NCI-H82 treated with DMSO at 0.1 percent for 48 hours (cell line): ENCODE results near the gene LRGUK.
"Not testable (repeated sequence)": the region's sequence is repeated elsewhere in the genome, so short reads cannot be mapped to it uniquely, and the experiment has no call there.

Experiments
- DNase-seq: peaks from one replicate; lab custom pipeline; 2025; ENCODE audit not compliant: unreplicated experiment; lab: John Stamatoyannopoulos, UW

LRGUK gene

DNA sequence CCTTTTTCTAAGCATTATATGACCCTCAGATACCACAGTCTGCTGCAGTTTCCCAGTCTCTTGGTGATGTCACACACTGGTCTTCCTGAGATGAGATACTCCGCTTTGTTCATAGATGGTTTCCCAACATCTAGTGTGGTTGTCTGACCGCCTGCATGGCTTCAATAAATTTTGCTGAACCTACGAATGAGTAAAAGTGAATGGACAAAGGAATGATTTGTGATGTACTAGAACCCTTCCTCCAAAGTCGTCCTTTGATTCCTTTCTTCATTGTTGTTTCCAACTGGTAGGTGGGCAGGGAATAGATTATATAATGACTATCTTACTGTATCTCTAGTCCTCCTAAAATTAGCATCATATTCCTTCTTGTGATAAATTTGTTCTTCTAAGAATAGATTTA, 107.1 kb downstream of the LRGUK start:
- DNase-seq, result no peak

DNA sequence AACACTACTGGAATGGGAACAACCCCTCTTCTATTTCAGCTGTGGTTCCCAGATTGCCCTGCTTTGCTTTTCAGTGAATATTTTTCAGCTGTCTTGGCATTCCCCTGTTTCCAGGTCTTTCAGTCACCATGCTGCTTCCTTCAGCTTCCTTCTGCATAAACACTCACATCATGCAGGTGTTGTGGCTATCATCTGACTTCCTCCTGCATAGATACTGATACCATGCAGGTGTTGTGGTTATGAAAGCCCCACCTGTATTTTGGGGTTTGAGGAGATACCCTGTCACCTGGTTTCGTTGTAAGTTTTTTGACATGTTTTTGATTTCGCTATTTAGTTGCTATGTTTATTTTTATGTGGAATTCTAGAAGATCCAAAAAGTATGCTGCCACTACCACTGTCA, 118.1 kb downstream of the LRGUK start:
- DNase-seq, result no peak

DNA sequence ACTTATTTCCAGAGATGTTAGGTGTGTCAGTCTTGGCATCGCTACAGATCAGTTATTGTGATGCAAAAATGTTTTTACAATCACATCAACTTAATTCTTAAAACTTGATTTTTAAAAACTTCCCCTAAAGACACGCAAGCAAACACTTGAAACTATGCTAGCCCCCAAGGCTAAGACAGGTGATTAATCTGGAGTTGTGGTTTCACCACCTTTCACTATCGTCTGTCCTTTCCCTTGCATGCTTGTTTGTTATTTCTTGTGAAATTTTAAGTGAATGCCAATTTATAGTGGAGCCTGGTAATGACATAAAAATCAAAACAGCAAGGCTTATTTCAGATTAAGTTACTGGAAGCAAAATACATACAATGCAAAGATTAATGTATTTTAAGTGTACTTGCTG, 119.2 kb downstream of the LRGUK start:
- DNase-seq, result no peak

DNA sequence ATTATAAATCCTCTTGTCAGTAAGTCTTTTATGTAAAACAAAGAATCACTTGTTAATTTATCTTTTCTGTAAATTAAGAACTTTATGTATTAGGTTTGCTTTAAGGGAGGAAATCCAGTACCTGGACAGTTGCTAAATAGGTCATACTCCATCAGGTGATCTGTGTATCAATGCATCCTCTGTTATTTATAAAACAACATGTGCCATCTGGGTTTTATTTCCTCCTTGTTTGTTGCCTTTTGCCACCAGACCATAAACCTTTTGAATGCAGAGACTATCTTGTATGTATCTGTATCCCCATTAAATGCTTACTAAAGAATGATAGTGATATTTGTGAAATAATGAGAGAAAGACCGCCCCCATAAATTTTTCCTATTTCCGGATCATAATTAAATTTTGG, 119.6 kb downstream of the LRGUK start:
- DNase-seq, result no peak

DNA sequence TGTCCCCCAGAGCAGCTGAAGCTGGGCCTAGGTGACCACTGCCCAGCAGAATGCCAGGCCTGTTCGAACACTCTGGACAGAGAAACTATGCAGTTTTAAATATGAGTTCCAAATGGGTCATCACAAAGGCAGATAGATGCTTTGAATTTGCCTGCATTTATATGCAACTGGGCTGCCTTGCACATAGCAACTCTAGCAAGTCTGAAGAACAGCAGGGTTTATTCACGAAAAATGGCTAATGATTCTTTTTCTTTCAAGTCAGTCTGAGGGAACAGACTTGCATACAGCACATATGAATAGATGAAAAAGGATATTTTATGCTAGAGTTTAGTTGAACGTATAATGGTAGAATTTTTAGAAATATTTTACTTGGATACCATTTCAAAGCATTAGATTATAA, 121.1 kb downstream of the LRGUK start:
- DNase-seq, result no peak

DNA sequence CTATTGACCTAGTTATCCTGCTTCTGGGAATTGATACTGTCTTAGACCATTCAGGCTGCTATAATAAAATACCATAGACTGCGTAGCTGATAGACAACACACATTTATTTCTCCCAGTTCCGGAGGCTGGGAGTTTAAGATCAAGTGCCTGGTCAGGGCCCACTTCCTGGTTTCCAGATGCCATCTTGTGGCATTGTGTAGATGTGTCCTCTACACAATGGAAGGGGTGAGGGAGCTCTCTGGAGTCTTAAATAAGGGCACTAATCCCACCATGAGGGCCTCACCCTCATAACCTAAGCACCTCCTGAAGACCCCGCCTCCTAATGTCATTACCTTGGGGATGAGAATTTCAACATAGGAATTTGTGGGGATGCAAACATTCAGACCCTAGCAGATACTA, 127.2 kb downstream of the LRGUK start:
- DNase-seq, result no peak

DNA sequence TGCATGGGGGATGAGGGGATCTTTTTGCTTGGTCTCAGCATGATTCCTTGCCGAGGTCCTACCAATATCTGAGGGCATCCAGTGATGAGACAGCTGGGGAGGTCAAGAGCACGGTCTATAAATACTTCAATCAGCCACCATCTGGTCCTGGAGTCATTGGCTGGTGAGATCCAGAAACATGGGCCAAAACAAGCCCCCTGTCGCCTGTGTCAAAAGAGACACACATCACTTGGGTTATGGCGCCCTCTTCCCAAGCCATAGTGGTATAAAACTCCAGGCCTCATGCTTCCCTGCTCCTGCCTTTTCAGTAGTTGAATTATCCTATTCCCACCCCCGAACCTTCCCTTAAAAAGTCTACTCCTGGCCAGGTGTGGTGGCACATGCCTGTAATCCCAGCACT, 128.7 kb downstream of the LRGUK start:
- peak; percentile 76 for DNase-seq

DNA sequence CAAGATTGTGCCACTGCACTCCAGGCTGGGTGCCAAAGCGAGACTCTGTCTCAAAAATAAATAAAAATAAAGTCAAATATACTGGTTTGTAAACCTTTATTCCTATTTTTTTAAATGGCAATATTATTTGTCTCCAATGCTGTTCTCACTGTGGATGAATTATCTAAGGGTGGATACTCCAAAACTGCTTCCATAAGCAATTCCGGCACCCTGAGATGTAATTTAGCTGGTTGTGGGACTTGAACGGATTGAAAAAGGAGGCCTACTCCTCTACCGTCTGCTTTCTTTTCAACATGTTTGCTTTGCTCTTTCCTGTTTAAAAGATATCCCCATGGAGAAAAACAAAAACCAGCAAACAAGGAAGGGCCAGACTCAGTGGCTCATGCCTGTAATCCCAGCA, 135.2 kb downstream of the LRGUK start:
- DNase-seq, result no peak

DNA sequence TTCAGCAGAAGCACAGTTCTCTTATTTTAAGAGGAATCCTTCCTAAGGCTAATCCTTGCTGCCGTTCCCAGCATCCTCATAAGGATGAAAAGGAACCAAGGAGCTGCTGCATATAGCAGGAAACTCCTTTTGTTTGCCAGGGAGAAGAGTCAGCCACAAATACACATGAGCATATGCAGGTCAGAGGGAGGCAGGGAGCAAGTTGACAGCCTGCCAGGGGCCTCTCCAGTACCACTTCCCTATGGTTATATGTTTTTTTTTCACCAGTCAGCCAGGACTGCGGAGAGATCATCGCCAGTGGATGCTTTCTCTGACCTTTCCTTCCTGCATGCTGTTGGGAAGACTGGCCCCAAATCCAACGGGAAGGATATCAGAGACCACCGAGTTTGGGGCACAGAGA, 149.8 kb downstream of the LRGUK start:
- DNase-seq, result no peak

DNA sequence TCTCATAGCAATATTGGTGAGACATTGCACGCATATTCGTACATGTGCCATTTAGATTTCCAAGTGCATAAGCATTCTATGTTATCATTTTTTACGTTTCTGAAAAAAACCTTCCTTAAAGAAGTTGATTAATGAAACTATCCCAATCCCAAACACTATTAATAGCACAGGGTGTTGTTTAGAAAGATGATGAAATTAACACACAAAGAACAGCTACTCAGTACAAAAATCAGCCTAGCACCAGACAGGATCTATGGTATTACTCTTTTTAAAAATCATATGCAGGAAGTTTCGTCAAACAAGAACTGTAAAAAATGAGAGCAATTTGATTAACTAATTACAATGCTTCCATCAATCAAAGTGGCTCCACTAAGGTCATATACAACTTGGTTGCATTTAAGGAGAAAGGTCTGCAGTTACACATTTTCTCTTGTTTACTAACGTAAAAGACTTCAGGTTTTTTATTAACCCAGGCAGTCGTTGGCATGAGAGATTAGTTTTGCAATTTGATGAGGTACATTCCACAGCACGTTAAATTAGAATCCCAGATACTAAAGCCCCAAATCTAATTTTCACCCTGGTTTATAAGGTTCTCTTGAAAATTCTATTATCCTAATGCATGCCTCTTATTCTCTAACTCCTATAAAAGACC, 151.5 kb downstream of the LRGUK start:
- no peak for DNase-seq

DNA sequence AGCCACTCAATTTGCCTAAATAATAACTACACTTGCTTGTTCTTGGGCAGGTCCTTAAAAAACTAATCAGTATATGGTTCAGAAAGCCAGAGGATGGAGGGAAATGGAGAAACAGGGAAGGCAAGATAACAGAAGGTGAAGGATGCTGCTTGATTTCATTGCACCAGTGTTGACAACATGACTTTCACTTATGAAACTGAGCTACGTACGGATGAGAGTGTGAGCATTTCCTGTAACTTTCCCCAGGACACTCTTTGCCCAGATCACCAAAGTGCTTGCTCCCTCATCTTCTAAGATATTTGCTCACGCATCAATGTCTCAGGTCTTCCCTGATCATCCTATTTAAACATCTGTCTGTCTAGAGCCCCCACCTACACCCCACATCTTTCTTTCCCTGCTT, 152.2 kb downstream of the LRGUK start:
- DNase-seq, result no peak

DNA sequence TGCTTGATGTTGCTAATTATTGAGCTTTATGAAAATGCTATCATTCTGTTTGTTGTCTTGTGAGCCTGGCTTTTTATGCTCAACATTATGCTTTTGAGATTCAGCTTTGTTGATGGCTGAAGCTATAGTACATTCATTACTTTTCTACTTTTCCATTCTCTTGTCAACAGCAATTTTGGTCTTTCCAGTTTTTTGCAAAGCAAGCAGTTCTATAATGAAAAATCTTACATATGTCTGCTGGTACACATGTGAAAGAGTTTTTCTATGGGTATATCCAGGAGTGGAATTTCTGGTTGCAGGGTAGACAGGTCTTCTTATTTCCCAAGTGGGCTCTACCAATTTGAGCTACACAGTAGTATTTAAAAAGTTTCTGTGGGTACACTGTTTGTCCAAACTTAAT, 152.8 kb downstream of the LRGUK start:
- no peak for DNase-seq

DNA sequence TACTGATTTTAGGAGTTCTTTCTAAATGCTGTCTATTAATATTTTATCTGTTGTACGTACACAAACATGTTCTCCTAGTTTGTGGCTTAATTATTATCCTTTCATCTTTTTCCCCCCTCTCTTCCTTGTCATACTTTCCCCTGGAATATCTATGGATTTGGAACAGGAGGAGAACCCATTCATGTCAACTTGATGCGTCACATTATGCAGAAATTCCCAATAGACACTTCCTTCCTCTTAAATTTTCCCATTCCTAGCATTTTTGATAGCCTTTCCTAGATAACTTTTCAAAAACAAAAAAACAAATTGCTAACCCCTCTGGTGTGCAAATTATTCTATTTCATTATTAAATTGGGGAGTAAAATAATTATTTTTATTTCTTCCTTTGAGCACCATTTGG, 153.4 kb downstream of the LRGUK start:
- no peak for DNase-seq

DNA sequence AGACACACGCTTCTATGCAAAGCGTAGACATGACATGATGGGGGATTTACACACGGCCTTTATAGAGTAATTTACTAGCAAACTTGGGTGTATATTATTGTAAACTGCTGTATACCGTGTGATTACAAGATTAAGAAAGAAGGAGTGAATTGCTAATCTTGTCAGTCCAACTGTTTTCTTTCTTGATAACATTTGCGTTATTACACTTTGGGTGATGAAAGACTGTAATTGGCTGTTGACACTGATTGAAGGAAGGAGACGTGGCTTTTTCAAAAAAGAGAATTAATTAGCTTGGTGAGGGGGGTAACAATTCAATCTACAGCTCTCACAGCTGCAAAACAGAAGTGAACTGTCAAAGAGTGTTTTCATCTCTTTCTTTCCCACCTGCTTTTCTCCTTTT, 156.9 kb downstream of the LRGUK start:
- no peak for DNase-seq

DNA sequence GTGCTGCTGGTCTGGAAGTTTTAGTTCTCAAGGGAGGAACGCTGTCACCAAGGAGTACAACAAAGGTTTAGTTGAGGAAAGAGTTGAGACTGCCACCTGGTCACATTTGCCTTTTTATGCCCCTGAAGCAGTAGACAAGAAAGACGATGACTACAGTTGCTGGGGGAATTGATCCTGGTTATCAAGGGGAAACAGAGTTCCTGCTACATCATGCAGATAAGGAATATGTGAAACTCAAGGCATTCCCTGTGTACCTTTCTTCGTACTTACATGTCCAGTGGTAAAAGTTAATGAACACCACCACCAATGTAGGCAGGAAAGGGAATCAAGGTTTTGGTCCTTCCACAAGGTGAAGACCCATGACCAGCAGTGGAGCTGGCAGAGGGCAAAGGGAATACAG, 157.8 kb downstream of the LRGUK start:
- no peak for DNase-seq

DNA sequence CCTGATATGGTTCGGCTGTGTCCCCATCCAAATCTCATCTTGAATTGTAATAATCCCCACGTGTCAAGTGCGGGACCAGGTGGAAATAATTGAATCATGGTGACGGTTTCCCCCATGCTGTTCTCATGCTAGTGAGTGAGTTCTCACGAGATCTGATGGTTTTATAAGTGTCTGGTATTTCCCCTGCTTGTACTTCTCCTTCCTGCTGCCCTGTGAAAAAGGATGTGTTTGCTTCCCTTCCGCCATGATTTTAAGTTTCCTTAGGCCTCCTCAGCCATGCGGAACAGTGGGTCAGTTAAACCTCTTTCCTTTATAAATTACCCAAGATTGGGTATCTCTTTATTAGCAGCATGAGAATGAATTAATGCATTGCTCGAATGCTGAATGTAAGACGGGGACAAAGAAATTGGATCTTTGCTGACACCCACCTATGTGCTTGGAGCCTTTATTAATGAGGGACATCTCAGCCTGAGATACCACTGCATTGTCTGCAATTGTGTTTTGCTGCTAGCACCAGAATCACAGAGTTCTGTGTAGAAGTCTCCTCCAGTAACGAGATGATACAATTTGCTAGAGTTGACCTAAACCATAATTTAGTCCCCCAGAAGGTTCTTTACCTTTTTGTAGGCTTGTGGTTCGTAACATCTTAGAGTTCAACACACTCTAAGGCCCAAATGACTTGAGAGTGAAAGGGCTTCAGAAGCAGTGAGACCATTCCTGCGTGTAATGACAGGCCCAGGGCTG, 160.9 kb downstream of the LRGUK start:
- no peak for DNase-seq

DNA sequence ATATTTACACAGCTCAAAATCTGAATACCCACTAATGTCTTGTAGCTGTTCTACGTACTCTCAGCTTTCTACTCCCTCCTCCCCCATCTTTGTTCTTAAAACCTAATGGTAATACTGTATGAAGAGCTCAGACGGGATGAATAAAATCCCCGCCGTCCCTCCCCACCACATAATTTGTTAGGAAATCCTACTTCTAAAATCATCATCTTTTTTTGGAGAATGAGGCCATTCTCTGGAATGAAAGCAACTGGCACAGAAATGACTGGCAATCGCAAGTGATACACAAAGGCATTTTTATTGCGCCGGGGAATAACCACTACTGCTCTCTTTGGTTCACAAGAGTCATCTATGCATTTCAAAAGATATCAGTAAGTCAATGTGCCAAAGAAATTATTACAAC, 162.3 kb downstream of the LRGUK start:
- DNase-seq, result no peak

DNA sequence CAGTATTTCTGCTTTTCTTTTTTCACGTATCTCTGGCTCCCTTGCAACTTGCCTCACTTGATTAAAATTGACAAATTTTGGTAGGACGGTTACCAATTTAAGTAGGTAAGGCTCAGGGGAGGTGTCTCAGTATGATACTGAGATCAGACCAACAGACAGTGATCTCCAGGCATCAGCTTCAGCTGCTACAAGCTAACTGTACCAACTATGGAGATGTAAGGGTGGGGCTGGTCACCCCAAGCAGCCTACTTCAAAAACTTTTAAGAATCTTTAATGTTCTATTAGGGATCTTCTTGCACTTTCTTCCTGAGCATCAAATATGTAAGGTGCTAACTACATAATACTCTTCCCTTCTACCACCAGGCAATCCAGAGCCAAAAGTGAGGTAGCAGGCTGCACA, 162.7 kb downstream of the LRGUK start:
- no peak for DNase-seq

DNA sequence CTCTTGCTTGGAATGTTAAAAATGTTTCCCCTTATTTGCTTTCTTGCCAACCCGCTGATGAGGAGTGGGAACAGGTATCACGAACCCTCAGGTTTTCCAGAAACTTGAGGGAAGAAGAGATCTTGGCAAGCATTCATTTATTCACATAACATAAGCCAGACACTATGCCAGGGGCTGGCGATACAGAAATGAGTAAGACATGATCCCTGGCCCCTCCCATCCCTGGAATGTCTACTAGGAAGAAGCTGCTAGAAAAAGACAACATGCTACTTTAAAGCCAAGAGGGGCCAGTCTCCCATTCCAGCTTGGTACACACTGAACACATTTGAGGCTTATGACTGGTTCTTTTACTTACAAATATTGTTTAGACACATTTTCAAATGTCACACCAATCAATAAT, 163.1 kb downstream of the LRGUK start:
- no peak for DNase-seq

DNA sequence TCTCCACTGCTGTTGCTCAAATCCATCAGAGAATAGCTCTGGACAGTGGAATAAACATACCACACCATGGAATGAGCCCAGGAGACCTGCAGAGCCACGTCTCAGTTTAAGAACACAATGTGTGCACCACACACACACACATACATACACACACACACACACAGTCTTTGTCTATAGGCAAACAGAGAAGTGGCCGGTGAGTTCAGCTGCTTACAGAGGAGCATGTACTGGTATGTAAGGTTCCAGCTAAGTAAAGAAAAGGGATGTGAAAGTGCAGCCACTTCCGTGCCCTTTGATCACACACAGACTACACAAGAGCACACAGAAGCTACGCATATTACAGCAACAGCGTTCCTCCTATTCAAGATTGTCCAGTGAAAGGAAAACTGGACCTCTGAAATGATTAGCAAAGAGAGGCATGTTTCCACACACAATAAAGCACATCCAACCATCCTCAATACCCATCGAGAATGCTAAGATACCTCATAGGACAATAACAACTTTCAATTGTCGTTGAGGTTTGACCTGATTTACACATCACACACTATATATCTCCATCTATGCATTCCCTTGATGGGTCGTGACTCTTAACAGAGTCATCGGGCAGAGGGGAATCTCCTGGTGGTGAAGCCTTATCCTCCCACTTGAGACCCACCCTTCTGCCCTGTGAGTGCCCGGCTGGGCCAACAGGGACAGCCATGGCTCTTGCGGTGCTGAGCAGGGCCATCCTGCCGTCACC, 166.0 kb downstream of the LRGUK start:
- DNase-seq, result no peak

DNA sequence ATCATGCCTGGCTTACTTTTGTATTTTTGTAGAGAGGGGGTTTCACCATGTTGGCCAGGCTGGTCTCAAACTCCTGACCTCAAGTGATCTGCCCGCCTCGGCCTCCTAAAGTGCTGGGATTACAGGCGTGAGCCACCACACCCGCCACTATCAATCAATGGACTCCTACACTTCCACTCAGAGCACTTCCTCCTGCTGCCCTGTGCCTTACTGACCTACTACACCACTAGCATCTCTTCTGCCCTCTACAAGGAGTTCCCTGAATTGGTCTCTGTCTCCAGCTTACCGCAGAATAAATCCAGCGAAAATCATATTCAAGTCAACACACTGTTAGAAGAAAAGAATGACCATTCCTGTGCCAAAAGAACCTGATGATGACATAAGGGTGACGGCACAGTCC, 168.8 kb downstream of the LRGUK start:
- DNase-seq, result not testable (repeated sequence)

DNA sequence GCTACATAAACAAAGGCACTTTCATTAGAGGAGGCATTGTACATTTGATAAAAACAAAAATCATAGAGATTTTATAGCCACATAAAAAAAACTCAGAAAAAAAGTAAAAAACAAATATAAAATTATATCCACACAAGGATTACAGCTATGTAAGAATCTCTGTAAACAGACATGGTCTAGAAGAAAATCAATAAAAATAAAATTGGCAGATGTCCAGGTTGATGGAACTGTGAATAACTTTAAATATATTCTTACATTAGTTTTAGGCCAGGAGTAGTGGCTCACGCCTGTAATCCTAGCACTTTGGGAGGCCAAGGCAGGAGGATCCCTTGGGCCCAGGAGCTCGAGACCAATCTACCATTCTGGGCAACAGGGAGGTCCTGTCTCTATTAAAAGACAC, 170.3 kb downstream of the LRGUK start:
- no peak for DNase-seq
